GM18861 (cell line): ENCODE data around the gene ELP2.
A peak's percentile ranks its signal among the peaks of the same experiment; 100 is the strongest.

Source experiments
- ATAC-seq: cut with Tn5 transposase; IDR thresholded peaks from one replicate; pipeline ENCODE4 v1.9.1; 2021; ENCODE audit not compliant: unreplicated experiment

ELP2 gene

DNA sequence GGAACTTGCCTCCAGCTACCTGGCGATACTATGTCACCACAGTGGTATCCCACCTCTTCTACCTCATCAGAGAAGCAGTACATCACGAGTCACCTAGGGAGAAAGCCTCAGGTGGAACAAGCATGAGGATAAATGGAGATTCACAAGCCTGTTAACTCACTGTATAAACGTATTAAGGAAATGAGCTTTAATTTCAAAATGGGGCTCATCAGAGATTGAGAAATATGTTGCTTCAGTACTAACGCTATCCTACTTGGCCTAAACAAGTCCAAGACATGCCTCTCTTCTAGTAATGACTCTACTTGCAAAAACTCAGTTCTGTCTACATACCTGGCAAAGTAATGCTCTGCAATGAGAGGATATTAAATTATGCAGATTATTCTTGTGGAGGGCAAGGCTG lies 4.9 kb upstream of the ELP2 start:
- no peak for ATAC-seq

DNA sequence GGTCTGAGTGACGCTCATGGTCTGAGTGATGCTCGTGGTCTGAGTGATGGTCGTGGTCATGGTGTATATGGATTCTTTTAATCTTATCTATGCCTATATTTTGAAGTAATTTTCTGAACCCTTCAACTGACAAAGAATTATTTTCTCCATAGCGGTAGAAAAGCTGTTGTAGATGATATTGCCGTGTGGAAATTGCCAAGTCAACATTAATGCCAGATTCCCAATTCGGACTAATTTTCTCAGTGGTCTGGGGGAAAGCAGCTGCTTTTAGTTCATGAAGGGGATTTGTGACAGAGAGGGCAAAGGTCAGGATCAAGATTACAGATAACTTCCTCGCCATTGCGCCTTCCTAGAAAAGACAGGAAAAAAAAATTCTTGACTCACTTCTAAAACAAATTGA lies 3.0 kb upstream of the ELP2 start:
- ATAC-seq = no peak

GRCh38 chr18:36127836-36128529 lies 1.7 kb upstream of the ELP2 start:
- ATAC-seq = no peak

DNA sequence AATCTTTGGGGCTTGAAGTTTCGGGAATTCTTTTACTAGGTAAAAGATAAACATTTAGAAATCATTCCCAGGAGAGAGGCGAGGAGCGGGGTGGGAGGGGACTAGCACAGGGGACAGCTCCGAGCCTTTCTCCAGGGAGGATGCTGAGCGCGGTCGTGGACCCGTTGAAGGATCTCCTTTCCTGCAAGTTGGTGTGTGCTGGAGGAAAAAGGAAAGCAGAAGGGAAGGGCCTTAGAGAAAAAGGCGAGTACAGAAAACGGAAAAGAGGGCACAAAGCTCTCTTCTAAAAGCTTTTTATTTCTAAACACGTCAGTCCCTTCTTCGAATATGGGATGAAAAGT lies 1.2 kb upstream of the ELP2 start:
- ATAC-seq = no peak

DNA sequence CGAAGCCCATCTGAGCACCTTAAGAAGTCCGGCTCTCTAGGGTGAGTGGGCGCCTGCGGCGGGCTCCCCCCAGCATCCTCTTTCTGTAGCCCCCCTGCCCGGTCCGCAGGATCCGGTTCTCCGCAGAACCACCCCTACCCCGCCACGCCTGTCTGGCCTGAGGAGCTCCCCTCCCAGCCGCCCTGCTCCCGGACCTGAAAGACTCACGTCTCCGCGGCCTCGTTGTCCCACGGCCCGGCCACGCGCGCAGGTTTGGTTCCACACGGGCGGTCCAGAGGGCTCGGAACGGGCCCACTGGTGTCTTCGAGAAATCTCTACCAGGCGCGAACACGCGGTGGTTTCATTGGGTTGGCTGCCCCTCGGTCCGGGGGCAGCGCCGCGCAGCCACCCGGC lies 796 bp upstream of the ELP2 start:
- no peak for ATAC-seq

GRCh38 chr18:36130039-36130831 lies 536 bp downstream of the ELP2 start:
- peak; percentile 7 for ATAC-seq

DNA sequence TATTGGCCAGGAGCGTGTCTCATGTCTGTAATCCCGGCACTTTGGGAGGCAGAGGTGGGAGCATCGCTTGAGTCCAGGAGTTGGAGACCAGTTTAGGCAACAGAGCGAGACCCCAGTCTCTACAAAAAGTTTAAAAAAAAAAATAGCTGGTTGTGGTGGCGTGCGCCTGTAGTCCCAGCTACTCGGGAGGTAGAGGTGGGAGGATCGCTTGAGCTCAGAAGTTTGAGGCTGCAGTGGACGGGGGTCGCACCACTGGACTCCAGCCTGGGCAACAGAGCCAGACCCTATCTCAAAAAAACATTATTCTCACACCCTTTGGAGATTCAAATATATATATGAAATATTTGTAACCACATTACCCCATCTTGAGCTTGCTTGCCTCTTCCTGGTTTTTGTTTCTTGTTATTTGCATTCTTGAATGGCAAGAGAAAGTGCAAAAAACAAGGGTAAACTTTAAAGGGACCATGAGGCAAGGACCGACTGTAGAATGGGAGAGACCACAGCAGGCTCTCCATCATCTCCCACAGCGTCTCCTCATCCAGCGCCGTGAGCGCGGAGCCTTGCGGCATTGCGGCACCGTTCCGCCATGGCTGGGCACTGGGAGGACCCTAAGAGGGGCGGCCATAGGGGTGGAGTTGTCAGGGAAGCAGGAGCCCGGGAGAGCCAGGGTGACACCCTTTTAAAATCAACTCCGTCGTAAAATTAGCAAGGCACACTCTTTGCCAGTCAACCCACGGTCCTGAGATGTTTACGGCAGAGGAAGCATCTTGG lies 1.4 kb downstream of the ELP2 start:
- no peak for ATAC-seq

DNA sequence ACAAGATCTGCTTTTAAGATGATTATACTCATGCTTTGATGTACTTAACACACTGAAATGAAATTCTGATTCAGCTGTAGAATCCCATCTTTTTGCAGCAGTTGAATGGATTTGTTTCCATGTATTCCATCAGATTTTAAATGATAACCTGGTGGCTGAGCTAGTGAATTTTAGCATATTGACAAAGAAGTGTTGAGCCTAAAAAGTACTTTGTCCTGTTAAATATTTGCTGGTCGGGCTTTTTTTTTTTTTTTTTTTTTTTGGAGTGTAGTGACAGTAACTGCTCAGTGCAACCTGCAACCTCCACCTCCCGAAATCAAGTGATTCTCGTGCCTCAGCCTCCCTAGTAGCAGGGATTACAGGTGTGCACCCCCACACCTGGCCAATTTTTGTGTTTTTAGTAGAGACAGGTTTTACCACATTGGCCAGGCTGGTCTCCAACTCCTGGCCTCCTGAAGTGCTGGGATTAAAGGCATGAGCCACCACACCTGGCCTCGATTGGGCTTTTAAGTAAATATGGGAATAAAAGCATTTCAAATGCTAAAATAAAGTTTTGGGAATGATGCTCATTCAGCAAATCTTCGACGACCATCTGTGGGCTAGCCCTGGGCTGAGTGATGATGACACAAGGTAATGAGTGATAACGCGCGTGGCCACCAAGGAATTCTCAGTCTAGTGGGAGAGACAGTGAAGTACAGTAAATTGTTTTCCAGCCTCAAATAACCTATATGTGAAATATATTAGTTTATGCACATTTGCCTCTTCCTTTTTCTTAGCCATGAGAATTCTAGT lies 2.2 kb downstream of the ELP2 start:
- ATAC-seq = no peak

DNA sequence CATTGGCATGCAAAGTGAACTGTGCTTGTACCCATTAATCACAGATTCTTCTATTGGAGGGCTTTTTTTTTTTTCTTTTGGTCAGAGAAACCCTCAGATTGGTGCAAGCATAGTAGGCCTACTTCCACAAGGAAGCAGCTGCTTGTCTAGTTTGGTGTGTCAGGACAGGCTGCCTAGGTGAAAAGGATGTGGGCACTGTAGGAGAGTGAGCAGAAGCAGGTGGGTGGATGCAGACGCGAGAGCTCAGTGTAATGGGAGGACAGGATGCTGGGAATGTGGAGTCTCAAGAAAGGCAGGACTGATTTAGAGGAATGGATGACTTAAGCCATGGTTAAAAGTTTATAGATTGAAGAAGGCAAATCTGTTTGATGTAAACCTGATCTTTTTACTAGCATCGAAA lies 3.1 kb downstream of the ELP2 start:
- no peak for ATAC-seq

DNA sequence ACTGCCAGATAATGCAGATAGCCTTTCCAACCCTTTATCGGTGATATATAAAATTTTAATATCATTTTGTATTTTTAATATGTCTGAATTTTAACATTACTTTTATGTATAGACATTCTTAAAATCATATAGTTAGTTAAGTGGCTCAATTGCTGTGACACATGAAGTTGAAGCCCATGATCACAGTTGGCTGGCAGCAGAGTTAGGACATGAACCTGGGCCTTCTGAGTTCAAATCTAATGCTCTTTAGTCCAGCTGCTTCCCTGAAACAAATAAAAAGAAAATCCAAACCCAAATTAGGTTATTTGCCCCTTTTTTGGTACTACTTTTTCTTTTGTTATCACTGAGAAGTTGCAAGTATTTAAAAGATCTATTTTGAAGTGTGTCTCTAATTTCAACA lies 5.6 kb downstream of the ELP2 start:
- no peak for ATAC-seq

GRCh38 chr18:36139245-36139644 lies 9.5 kb downstream of the ELP2 start:
- ATAC-seq = no peak

GRCh38 chr18:36141576-36141975 lies 11.9 kb downstream of the ELP2 start:
- no peak for ATAC-seq

DNA sequence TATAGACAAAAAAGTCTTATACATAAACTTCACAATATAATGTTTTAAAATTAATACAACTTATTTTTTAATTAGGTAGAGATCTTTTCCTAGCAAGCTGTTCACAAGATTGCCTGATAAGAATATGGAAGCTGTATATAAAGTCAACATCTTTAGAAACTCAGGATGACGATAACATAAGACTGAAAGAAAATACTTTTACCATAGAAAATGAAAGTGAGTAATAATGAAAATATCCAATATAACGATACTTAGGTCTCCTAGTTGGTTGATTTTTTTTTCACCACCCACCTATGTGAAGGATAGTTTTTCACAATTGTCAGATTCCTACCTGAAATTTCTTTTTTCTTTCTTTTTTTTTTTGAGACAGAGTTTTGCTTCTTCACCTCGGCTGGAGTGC lies 13.1 kb downstream of the ELP2 start:
- ATAC-seq = no peak

DNA sequence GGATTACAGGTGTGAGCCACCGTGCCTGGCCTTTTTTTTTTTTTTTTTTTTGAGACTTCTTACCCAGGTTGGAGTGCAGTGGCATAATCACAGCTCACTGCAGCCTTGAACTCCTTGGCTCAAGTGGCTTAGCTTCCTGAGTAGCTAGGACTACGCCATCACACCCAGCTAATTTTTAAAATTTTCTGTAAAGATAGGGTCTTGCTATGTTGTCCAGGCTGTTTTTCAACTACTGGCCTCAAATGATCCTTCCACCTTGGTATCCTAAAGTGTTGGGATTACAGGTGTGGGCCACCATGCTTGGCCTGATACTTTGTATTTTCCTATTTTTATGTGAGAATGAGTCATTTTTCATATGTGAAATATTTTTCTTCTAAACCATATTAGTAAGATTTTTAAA lies 13.7 kb downstream of the ELP2 start:
- no peak for ATAC-seq

DNA sequence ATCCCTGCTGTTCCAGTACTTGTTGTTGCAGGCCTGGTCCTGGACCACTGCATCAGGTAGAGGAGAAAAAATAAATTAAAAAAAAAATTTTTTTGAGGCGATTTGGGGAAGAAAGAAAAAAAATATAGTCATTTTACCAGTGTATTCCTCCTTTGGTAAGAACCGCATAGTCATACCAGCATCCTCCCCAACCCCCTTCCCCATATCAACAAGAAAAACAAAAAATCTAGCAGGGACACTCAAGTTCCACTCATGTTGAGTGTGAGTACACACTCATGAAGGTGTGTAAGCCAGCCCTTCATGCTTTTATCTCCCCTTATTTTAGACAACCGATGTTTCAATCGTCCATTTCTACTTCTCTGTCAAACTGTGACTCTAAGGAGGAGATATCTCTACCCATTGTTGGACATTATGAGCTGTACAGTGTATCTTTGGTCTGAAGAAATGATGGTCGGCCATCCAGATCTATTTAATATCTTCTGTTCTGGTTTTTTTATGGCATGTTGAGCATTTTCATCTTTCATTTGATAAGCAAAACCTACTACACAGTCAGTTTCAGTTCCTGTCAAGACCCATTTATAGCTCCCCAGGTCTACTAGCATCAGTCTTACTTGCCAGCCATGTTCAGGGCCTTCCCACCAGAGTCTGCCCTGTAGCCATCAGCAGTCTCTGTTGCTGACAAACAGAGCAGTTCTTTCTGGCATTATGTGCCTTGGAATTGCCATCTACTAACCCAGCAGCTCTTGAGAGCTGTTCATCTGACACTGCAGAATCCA lies 20.0 kb downstream of the ELP2 start:
- ATAC-seq = peak; percentile 90

- ATAC-seq = no peak
Observed at GRCh38 chr18:36152781-36153180, 23.1 kb downstream of the ELP2 start.

DNA sequence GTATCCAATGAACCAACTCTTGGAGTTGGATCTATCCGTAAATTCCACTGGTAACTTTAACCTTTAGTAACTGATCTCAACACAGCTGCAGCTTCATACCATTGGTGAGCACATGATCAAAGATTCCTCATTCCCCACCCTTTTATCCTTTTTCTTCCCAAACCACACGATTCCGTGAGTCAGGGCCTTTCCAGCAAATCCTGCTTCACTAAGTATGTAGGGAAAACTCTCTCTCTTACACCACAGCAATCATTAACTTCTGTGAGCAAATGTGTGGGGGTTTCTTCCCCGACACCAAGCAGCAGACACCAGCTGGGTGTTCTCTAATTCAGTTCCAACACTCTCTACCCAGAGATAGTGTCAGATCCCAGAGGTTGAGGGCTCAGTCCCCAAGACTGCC lies 23.5 kb downstream of the ELP2 start:
- ATAC-seq = no peak

DNA sequence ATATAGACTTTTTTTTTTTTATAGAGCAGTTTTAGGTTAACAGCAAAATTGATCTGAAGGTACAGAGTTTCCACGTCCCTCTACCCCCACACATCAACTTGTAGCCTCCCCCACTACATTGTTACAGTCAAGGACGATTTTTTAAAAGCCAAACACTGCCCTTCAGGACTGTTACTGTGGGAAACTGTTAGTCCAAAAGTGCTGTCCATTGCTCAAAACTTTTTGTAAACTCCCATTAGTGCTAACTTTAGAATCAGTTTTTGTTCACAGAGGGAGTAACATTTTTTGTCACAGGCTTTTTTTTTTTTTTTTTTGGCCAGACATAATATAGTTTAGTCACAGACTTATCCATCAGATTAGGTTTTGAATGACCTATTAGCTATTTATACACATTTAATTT lies 24.1 kb downstream of the ELP2 start:
- no peak for ATAC-seq

GRCh38 chr18:36155851-36156757 lies 26.4 kb downstream of the ELP2 start:
- ATAC-seq = no peak

GRCh38 chr18:36157441-36157840 lies 27.7 kb downstream of the ELP2 start:
- ATAC-seq = no peak
